GM12878 (cell line): ENCODE measurements around the gene SGSM2. TPM values are rescaled to one million over a fixed set of nuclear protein-coding genes. Genes with fewer than 3 reads are reported as not detected.

Source experiments
- CBFB ChIP-seq: IDR thresholded peaks from 2 replicates; pipeline ENCODE4 v1.6.1; 2016; ENCODE audit warnings: antibody characterized with exemption, low read depth
- EP300 ChIP-seq, 2 experiments: fragments of 150-350 bp in 1 of 2; IDR thresholded peaks; 2 replicates each; pipeline ENCODE4 v1.6.1; 2011 to 2012; ENCODE audit warnings: low read depth in 2 of 2, low read length in 2 of 2, borderline replicate concordance in 1 of 2, improper control_type of control experiment in 1 of 2, inconsistent platforms in 1 of 2; ENCODE audit not compliant: control insufficient read depth in 1 of 2
- FOXK2 ChIP-seq: fragments of 450-650 bp; IDR thresholded peaks from 2 replicates; pipeline ENCODE4 v1.6.1; 2017; ENCODE audit warnings: mild to moderate bottlenecking, moderate library complexity
- HDAC2 ChIP-seq: fragments of 200-600 bp; sonication (generic); IDR thresholded peaks from 2 replicates; pipeline ENCODE4 v1.6.1; 2017
- HDGF ChIP-seq: fragments of 450-650 bp; IDR thresholded peaks from 2 replicates; pipeline ENCODE4 v1.6.1; 2016; ENCODE audit warnings: antibody characterized with exemption
- HSF1 ChIP-seq: fragments of 150-350 bp; IDR thresholded peaks from 2 replicates; pipeline ENCODE4 v1.6.1; 2014; ENCODE audit warnings: mild to moderate bottlenecking, low read depth, low read length
- JUNB ChIP-seq: IDR thresholded peaks from 2 replicates; pipeline ENCODE4 v1.6.1; 2016; ENCODE audit warnings: antibody characterized with exemption, mild to moderate bottlenecking
- KAT2A ChIP-seq: conservative IDR thresholded peaks from 2 replicates; pipeline ENCODE4 v1.6.1; 2011; ENCODE audit warnings: low read depth, low read length; ENCODE audit not compliant: control insufficient read depth
- KDM1A ChIP-seq: fragments of 200-600 bp; sonication (generic); IDR thresholded peaks from 2 replicates; pipeline ENCODE4 v1.6.1; 2016; ENCODE audit warnings: borderline replicate concordance
- LARP7 ChIP-seq: fragments of 450-650 bp; IDR thresholded peaks from 2 replicates; pipeline ENCODE4 v1.6.1; 2017; ENCODE audit warnings: mild to moderate bottlenecking
- MTA3 ChIP-seq: IDR thresholded peaks from 2 replicates; pipeline ENCODE4 v1.6.1; 2012; ENCODE audit warnings: low read length, inconsistent platforms, borderline replicate concordance
- NBN ChIP-seq: fragments of 450-650 bp; IDR thresholded peaks from 2 replicates; pipeline ENCODE4 v1.6.1; 2016
- NFYA ChIP-seq: IDR thresholded peaks from 2 replicates; pipeline ENCODE4 v1.6.1; 2011; ENCODE audit warnings: low read depth, mild to moderate bottlenecking, low read length, improper control_type of control experiment, borderline replicate concordance
- NR2C1 ChIP-seq: fragments of 450-650 bp; IDR thresholded peaks from 2 replicates; pipeline ENCODE4 v1.6.1; 2017; ENCODE audit warnings: antibody characterized with exemption, mild to moderate bottlenecking, moderate library complexity
- PAX8 ChIP-seq: fragments of 450-650 bp; IDR thresholded peaks from 2 replicates; pipeline ENCODE4 v1.6.1; 2017; ENCODE audit warnings: mild to moderate bottlenecking, moderate library complexity
- RELA ChIP-seq: fragments of 450-650 bp; IDR thresholded peaks from 2 replicates; pipeline ENCODE4 v1.8.0; 2014; ENCODE audit warnings: borderline replicate concordance; ENCODE audit not compliant: partially characterized antibody
- SMAD1 ChIP-seq: fragments of 450-650 bp; IDR thresholded peaks from 2 replicates; pipeline ENCODE4 v1.6.1; 2018; ENCODE audit warnings: mild to moderate bottlenecking, low read depth; ENCODE audit not compliant: partially characterized antibody
- WRNIP1 ChIP-seq: IDR thresholded peaks from 2 replicates; pipeline ENCODE4 v1.6.1; 2011; ENCODE audit warnings: low read depth, low read length, improper control_type of control experiment, borderline replicate concordance
- polyA plus RNA-seq, 11 experiments: library from polyadenylated mRNA; depleted of rRNA in 4 of 11; unstranded in 6 of 11; stranded (reverse) in 5 of 11; fragments of >200 nt; fragmentation: Nextera tagmentation in 4 of 11; fragmentation: Illumina TruSeq in 1 of 11; extraction: Ambion mirVana in 4 of 11; extraction: Trizol in 1 of 11; gene quantifications; 1 replicate in 1 of 11; 2 replicates in 10 of 11; pipeline versions ENCODE4 v1.2.1 to v1.2.3, GENCODE V29; 2011 to 2016; ENCODE audit warnings: inconsistent platforms in 2 of 11, missing spikeins in 2 of 11, low read depth in 1 of 11
- total RNA-seq, 4 experiments: library from RNA; depleted of rRNA in 3 of 4; stranded (reverse); fragments of >200 nt in 3 of 4; fragmentation: Illumina TruSeq in 1 of 4; extraction: Trizol in 1 of 4; gene quantifications; 2 replicates each; pipeline versions ENCODE4 v1.2.1 to v1.2.3, GENCODE V29; 2013 to 2021
- TF ChIP-seq, protein P1 (sequence below): fragments of 450-650 bp; IDR thresholded peaks from 2 replicates; pipeline ENCODE4 v1.6.1; 2018; ENCODE audit warnings: mild to moderate bottlenecking, low read depth, moderate library complexity; ENCODE audit not compliant: partially characterized antibody
- TF ChIP-seq, protein P2 (sequence below): fragments of 450-650 bp; IDR thresholded peaks from 2 replicates; pipeline ENCODE4 v1.6.1; 2017; ENCODE audit warnings: mild to moderate bottlenecking, low read depth, inconsistent platforms; ENCODE audit not compliant: poor library complexity, severe bottlenecking
- TF ChIP-seq, protein P3 (sequence below): fragments of 450-650 bp; IDR thresholded peaks from 2 replicates; pipeline ENCODE4 v1.6.1; 2017; ENCODE audit warnings: antibody characterized with exemption, mild to moderate bottlenecking, moderate library complexity

The SGSM2 gene
- total and polyA plus RNA-seq, 10 of the 15 experiments (the other 5 are each of a cell fraction or from before 2014, with no cell fraction given), result 0.50 to 50.9 (median 18.5) TPM

GRCh38 chr17:2336215-2336851 is 968 bp upstream of the SGSM2 start, which contains the start of gene TSR1 (continued):
- TF ChIP-seq, protein P1, sequence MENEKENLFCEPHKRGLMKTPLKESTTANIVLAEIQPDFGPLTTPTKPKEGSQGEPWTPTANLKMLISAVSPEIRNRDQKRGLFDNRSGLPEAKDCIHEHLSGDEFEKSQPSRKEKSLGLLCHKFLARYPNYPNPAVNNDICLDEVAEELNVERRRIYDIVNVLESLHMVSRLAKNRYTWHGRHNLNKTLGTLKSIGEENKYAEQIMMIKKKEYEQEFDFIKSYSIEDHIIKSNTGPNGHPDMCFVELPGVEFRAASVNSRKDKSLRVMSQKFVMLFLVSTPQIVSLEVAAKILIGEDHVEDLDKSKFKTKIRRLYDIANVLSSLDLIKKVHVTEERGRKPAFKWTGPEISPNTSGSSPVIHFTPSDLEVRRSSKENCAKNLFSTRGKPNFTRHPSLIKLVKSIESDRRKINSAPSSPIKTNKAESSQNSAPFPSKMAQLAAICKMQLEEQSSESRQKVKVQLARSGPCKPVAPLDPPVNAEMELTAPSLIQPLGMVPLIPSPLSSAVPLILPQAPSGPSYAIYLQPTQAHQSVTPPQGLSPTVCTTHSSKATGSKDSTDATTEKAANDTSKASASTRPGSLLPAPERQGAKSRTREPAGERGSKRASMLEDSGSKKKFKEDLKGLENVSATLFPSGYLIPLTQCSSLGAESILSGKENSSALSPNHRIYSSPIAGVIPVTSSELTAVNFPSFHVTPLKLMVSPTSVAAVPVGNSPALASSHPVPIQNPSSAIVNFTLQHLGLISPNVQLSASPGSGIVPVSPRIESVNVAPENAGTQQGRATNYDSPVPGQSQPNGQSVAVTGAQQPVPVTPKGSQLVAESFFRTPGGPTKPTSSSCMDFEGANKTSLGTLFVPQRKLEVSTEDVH, result peak; percentile 17
- TF ChIP-seq HSF1, result no peak
- no peak for TF ChIP-seq CBFB
- TF ChIP-seq, protein P2, sequence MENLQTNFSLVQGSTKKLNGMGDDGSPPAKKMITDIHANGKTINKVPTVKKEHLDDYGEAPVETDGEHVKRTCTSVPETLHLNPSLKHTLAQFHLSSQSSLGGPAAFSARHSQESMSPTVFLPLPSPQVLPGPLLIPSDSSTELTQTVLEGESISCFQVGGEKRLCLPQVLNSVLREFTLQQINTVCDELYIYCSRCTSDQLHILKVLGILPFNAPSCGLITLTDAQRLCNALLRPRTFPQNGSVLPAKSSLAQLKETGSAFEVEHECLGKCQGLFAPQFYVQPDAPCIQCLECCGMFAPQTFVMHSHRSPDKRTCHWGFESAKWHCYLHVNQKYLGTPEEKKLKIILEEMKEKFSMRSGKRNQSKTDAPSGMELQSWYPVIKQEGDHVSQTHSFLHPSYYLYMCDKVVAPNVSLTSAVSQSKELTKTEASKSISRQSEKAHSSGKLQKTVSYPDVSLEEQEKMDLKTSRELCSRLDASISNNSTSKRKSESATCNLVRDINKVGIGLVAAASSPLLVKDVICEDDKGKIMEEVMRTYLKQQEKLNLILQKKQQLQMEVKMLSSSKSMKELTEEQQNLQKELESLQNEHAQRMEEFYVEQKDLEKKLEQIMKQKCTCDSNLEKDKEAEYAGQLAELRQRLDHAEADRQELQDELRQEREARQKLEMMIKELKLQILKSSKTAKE, result no peak
- TF ChIP-seq FOXK2, result no peak
- TF ChIP-seq HDGF, result no peak
- TF ChIP-seq WRNIP1, result 0 out of 2 replicates have a peak, but pooled peaks have one; percentile 30
- TF ChIP-seq SMAD1, result peak; percentile 46
- peak; percentile 99 for TF ChIP-seq NR2C1
- no peak for TF ChIP-seq PAX8
- peak; percentile 57; the same call in 1 of the 2 replicates for TF ChIP-seq MTA3
- TF ChIP-seq KAT2A, result no peak
- no peak for TF ChIP-seq NFYA
- no peak for TF ChIP-seq KDM1A
- TF ChIP-seq JUNB, result no peak
- TF ChIP-seq EP300 (IDR thresholded peaks at IDR 0.05; ENCODE audit: borderline replicate concordance in 1 of 2, control insufficient read depth in 1 of 2, low read depth in 2 of 2, low read length in 2 of 2), result no peak
- peak; percentile 88 for TF ChIP-seq RELA
- peak; percentile 73; the same call in 1 of the 2 replicates for TF ChIP-seq LARP7
- TF ChIP-seq NBN, result 0 out of 2 replicates have a peak, but pooled peaks have one; percentile 68
- TF ChIP-seq HDAC2, result peak; percentile 95
- TF ChIP-seq, protein P3, sequence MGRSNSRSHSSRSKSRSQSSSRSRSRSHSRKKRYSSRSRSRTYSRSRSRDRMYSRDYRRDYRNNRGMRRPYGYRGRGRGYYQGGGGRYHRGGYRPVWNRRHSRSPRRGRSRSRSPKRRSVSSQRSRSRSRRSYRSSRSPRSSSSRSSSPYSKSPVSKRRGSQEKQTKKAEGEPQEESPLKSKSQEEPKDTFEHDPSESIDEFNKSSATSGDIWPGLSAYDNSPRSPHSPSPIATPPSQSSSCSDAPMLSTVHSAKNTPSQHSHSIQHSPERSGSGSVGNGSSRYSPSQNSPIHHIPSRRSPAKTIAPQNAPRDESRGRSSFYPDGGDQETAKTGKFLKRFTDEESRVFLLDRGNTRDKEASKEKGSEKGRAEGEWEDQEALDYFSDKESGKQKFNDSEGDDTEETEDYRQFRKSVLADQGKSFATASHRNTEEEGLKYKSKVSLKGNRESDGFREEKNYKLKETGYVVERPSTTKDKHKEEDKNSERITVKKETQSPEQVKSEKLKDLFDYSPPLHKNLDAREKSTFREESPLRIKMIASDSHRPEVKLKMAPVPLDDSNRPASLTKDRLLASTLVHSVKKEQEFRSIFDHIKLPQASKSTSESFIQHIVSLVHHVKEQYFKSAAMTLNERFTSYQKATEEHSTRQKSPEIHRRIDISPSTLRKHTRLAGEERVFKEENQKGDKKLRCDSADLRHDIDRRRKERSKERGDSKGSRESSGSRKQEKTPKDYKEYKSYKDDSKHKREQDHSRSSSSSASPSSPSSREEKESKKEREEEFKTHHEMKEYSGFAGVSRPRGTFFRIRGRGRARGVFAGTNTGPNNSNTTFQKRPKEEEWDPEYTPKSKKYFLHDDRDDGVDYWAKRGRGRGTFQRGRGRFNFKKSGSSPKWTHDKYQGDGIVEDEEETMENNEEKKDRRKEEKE, result no peak
